ES-I3 (cell line): ENCODE measurements around the gene IGFN1.
"Not testable (repeated sequence)": the region's sequence is repeated elsewhere in the genome, so short reads cannot be mapped to it uniquely, and the experiment has no call there.

ENCODE experiments used
- H3K36me3 ChIP-seq: 2 replicates; pipeline ENCODE4 v1.6.1; 2013; ENCODE audit warnings: mild to moderate bottlenecking, low read length, control low read depth, moderate library complexity; ENCODE audit not compliant: insufficient read depth
- H3K4me1 ChIP-seq: 2 replicates; pipeline ENCODE4 v1.6.1; 2013; ENCODE audit warnings: mild to moderate bottlenecking, control low read depth, low read length; ENCODE audit not compliant: insufficient read depth
- H3K9ac ChIP-seq: 2 replicates; pipeline ENCODE4 v1.6.1; 2013; ENCODE audit warnings: low read depth, mild to moderate bottlenecking, low read length, moderate library complexity
- H3K9me3 ChIP-seq: 2 replicates; pipeline ENCODE4 v1.6.1; 2013; ENCODE audit warnings: mild to moderate bottlenecking, low read length, moderate library complexity; ENCODE audit not compliant: control insufficient read depth, insufficient read depth

IGFN1 gene

GRCh38 chr1:201223852-201224665 lies 33.4 kb downstream of the IGFN1 start:
- Histone ChIP-seq H3K36me3 (no peaks in the 10 kb centered on the region), H3K4me1 (no peaks in the 10 kb centered on the region), H3K9me3 (no peaks in the 10 kb centered on the region), H3K9ac (no peak overlapping the region)

- no peaks in the 10 kb centered on the region for H3K36me3 ChIP-seq
- no peak overlapping the region for H3K9ac ChIP-seq
Measured at GRCh38 chr1:201224666-201225370, 34.2 kb downstream of the IGFN1 start.

GRCh38 chr1:201226178-201226514 lies 35.5 kb downstream of the IGFN1 start:
- Histone ChIP-seq H3K9ac (no peak overlapping the region), H3K36me3 (no peaks in the 10 kb centered on the region), H3K4me1 (peaks cover 9% of the 10 kb centered on the region), H3K9me3 (no peaks in the 10 kb centered on the region)

More at GRCh38 chr1:201224666-201225370, 34.2 kb downstream of the IGFN1 start:
- H3K9me3 ChIP-seq, result no peaks in the 10 kb centered on the region
- H3K4me1 ChIP-seq, result peaks cover 4% of the 10 kb centered on the region

- Histone ChIP-seq H3K36me3 (no peaks in the 10 kb centered on the region), H3K9ac (no peak overlapping the region), H3K4me1 (peaks cover 9% of the 10 kb centered on the region)
Measured at GRCh38 chr1:201226859-201227488, 36.4 kb downstream of the IGFN1 start.

GRCh38 chr1:201228011-201228983 lies 37.7 kb downstream of the IGFN1 start:
- no peaks in the 10 kb centered on the region for H3K36me3 ChIP-seq
- H3K9ac ChIP-seq, result no peak overlapping the region
- peaks cover 9% of the 10 kb centered on the region for H3K4me1 ChIP-seq
- no peaks in the 10 kb centered on the region for H3K9me3 ChIP-seq

More at GRCh38 chr1:201226859-201227488, 36.4 kb downstream of the IGFN1 start:
- no peaks in the 10 kb centered on the region for H3K9me3 ChIP-seq

GRCh38 chr1:201229095-201229494 lies 38.5 kb downstream of the IGFN1 start:
- Histone ChIP-seq H3K36me3 (no peaks in the 10 kb centered on the region), H3K4me1 (peaks cover 9% of the 10 kb centered on the region), H3K9ac (no peak overlapping the region), H3K9me3 (no peaks in the 10 kb centered on the region)

GRCh38 chr1:201229771-201230635 lies 39.4 kb downstream of the IGFN1 start:
- Histone ChIP-seq H3K36me3 (no peaks in the 10 kb centered on the region), H3K4me1 (peaks cover 9% of the 10 kb centered on the region), H3K9me3 (no peaks in the 10 kb centered on the region), H3K9ac (no peak overlapping the region)

- Histone ChIP-seq H3K9me3 (no peaks in the 10 kb centered on the region), H3K9ac (no peak overlapping the region), H3K36me3 (no peaks in the 10 kb centered on the region), H3K4me1 (peaks cover 9% of the 10 kb centered on the region)
Measured at GRCh38 chr1:201230676-201231075, 40.1 kb downstream of the IGFN1 start.

GRCh38 chr1:201239646-201240045 lies 49.0 kb downstream of the IGFN1 start:
- H3K9me3 ChIP-seq, H3K9ac ChIP-seq, H3K4me1 ChIP-seq, H3K36me3 ChIP-seq: not testable (repeated sequence)

- Histone ChIP-seq H3K4me1 (no peaks in the 10 kb centered on the region), H3K9ac (no peak overlapping the region), H3K36me3 (no peaks in the 10 kb centered on the region), H3K9me3 (no peaks in the 10 kb centered on the region)
Measured at GRCh38 chr1:201240171-201240570, 49.5 kb downstream of the IGFN1 start.

- no peaks in the 10 kb centered on the region for H3K4me1 ChIP-seq
- no peak overlapping the region for H3K9ac ChIP-seq
- no peaks in the 10 kb centered on the region for H3K36me3 ChIP-seq
- no peaks in the 10 kb centered on the region for H3K9me3 ChIP-seq
Measured at GRCh38 chr1:201241736-201242135, 51.1 kb downstream of the IGFN1 start.

- Histone ChIP-seq H3K9ac (no peak overlapping the region), H3K4me1 (no peaks in the 10 kb centered on the region), H3K36me3 (no peaks in the 10 kb centered on the region), H3K9me3 (no peaks in the 10 kb centered on the region)
Measured at GRCh38 chr1:201245082-201245481, 54.5 kb downstream of the IGFN1 start.
